ENCODE measurements around the gene SYT17.

GRCh38 chr16:19140396-19140795 is 27.6 kb upstream of the SYT17 start:
- TF ChIP-seq, protein P1, sequence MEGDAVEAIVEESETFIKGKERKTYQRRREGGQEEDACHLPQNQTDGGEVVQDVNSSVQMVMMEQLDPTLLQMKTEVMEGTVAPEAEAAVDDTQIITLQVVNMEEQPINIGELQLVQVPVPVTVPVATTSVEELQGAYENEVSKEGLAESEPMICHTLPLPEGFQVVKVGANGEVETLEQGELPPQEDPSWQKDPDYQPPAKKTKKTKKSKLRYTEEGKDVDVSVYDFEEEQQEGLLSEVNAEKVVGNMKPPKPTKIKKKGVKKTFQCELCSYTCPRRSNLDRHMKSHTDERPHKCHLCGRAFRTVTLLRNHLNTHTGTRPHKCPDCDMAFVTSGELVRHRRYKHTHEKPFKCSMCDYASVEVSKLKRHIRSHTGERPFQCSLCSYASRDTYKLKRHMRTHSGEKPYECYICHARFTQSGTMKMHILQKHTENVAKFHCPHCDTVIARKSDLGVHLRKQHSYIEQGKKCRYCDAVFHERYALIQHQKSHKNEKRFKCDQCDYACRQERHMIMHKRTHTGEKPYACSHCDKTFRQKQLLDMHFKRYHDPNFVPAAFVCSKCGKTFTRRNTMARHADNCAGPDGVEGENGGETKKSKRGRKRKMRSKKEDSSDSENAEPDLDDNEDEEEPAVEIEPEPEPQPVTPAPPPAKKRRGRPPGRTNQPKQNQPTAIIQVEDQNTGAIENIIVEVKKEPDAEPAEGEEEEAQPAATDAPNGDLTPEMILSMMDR (IDR thresholded peaks at IDR 0.05) = no peak
- no peak for TF ChIP-seq POLR2A (IDR thresholded peaks at IDR 0.05)
